ENCODE results near the gene SLC16A7.

The SLC16A7 gene

DNA sequence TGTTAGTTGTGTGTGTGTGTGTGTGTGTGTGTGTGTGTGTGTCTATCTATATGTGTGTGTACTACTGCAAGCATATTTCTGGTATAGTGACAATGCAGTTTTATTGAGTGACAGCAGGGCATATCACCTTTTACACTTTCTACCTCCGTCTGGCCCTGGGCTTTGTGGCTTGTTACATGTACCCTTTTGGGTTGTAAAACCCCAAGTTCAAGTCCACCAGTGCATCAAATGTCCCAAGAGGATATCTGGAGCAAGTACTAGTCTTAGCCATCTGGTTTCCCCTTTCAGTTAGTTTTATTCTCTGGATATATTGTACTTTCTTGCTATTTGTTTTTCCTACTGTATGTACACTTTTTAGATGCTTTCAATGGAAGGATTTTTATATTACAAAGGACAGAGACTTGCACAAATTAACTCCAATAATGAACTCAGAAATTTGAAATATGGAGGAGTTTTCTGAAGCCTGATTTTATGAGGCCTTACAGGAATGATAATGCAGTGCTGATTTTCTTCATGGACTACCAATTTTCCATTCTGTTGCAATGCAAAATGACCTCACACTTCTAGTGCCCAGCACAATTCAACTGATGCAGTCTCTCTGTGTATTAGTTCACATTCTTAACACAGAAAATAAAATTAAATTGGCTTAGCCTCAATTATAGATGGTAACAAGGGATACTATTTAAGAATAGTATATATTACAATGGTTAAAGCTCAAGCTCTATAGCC, 29.1 kb downstream of the SLC16A7 start:
- DNase-seq, result no peak

DNA sequence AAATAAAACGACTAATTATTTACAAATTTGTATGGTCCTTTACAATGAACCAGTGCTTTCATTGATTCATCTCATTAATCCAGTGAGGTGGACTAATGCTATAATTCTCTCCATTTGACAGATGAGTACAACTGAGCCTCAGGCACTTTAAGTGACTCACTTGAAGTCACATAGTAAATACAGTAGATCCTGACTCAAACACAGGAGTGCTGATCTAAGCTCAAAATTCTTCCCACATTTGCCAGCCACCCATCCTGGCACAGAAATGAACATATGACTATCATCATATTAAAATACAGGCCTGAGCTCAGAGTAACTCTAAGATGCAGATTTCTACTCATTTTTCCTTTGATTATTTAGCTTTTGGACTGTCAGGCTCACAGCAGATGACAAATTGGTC, 30.6 kb downstream of the SLC16A7 start:
- no peak for DNase-seq

DNA sequence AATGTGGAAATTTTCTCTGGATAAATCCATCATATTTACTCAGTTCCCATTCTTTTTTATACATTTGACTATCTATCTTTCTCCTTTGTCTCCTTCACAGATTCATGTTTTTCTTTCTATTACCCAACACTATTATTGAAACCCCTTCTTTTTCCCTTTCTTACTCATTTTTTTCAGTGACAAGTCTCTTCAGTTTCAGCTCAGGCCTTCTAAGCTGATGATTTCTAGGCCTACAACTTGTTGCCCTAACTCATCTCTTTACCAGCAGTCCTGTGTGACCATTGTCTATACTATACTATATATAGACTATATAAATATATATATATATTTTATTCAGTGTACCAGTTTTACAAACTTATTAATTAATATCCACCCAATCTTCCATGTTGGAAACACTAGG, 31.8 kb downstream of the SLC16A7 start:
- DNase-seq, result no peak

DNA sequence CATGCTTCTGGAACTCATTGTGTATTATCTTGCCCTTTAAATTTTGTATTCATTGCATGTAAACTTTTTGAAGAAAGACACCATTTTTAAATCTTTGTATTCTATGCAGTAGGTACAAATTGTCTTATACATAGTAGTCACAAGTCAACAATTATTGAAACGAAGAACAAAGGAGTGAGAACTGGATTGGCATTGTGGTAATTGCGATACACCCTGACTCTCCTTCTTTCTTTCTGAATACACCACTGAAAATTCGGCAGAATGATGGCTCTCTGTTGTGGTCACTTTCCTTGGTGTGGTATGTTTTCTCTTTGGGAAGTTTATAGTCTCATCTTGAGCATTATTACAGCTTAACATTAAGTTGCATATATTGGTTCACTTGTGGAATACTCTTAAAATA, 34.1 kb downstream of the SLC16A7 start:
- DNase-seq, result no peak

DNA sequence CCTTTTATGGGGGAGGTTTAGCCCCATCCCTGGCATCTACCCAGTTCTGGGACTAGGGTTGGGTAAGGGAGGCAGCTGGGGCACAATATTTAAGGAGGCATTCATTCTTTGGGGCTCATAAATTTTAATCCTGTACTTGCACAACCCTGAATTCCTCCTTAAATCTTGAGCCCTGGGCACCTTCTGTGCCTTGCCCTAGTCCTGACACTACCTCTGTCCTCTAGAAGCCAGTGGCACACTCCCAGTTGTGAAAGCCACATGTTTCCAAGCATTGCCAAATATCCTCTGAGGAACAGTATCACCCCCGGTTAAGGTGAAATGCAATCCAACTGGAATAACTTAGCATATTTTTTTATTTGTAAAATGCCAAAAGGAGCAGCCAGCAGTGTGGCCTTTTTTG, 36.6 kb downstream of the SLC16A7 start:
- DNase-seq, result no peak

DNA sequence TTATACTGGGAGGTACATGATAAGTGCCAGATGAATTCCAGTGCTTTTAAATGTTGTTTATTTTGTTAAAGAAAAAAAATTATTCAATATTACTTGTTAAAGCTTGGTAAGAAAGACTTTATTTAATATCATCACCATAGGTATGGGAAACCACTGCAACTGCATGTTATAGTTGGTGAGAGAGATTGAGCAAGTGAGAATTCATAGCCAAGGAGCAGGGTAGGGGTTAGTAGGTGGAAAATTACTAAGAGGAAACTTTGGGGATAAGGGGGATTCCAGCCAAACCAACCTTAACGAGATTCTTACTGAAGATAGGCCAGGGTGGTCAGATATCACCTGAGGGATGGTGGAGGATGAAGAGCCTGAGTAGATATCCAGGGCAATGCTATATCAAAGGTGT, 38.4 kb downstream of the SLC16A7 start:
- no peak for DNase-seq

DNA sequence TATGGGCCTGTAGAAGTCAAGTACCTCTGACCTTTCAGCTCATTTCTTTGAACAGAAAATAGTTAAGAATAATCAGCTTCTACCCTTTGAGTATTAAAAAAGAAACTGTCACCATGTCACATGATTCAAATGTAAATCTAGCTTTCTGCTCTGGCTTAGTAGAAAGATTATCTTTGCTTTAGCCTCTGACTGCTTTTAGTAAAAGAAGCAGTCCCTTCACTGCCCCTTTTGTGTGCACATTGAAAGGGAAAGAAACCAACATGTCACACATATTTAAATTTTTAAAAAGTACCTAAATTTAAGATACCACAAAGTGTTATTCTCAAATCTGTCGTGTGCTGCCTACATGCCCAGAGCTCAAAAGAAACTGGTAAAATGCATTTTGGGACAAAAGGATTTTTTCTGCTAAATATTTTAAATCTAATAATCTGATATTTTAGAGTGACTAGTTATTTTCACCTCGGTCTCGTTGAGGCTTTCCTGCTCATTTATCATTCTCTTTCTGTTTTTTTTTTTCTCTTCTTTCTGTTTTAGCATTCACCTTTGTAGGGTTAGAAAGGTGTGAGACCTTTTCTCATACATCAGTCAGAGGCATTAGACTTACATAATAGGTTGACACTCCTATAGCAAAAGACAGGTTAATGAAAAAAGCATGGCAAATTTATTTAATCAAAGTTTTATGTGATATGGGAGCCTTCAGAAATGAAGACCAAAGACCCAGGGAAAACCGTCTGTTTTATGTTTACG, 41.3 kb downstream of the SLC16A7 start:
- no peak for DNase-seq

DNA sequence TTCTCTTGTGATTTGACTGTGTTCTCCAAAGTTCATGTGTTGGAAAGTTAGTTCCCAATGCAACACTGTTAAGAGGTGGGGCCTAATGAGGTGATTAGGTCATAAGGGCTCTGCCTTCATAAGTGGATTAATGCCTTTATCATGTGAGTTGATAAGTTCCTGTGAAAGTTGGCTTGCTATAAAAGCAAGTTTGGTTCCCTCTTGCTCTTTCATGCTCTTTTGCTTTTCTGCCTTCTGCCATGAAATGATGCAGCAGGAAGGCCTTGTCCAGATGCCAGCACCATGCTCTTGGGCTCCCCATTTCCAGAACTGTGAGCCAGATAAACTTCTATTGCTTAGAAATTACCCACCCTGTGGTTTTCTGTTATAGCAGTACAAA, 41.9 kb downstream of the SLC16A7 start:
- DNase-seq, result no peak

DNA sequence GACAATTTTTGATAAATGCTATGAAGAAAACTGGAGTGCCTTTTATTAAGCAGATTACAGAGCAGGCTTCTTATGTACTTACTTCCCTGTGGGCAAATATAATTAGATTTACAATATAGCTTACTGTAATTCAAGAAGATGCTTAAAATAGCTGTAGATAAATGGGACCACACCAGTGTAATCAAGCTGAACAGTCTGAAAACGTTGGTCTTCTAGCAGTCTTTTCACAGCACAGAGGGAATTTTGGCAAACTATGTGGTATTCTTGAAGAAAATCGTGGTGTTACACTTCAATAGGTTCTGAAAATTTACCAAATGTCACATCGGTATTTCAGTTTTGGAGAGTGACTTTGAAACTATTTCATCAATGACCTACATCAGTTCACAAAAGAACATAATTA, 47.7 kb downstream of the SLC16A7 start:
- DNase-seq, result no peak

DNA sequence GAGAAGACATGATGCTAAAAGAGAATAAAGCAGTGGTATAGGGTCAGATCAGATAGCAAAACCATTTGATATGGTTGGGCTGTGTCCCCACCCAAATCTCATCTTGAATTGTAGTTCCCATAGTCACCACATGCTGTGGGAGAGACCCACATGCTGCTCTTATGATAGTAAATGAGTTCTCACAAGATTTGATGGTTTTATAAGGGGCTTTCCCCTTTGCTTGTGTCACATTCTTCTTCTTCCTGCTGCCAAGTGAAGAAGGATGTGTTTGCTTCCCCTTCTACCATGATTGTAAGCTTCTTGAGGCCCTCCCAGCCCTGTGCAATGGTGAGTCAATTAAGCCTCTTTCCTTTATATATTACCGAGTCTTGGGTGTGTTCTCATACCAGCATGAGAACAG, 49.4 kb downstream of the SLC16A7 start:
- no peak for DNase-seq

DNA sequence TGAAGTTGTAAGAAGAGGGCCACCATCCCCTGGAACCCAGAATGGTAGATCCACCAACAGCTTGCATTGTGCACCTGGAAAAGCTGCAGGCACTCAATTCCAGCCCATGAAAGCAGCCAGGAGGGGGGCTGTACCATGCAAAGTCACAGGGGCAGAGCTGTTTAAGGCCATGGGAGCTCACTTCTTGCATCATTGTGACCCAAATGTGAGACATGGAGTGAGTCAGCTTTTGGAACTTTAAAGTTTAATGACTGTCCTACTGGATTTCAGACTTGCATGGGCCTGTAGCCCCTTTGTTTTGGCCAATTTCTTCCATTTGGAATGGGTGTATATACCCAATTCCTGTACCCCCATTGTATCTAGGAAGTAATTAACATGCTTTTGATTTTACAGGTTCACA, 50.8 kb downstream of the SLC16A7 start:
- no peak for DNase-seq

DNA sequence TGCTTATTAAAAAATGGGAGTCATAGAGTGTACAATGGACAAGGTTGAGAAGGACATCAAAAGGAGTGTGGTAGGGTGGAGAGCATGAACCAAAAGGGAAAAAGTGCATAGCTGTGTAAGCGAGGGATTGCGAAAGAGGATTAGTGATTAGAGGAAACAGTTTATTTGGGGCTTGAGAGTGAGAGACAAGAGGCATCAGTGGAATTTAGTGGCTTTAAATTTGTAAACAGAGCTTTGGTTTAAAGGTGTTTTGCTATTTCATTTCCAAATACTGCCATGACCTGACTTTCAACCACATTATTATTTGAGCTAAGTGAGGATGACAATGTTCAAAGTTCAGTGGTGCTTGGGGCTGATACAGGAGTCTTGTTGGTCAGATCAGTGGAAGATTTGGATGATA, 53.4 kb downstream of the SLC16A7 start:
- no peak for DNase-seq

DNA sequence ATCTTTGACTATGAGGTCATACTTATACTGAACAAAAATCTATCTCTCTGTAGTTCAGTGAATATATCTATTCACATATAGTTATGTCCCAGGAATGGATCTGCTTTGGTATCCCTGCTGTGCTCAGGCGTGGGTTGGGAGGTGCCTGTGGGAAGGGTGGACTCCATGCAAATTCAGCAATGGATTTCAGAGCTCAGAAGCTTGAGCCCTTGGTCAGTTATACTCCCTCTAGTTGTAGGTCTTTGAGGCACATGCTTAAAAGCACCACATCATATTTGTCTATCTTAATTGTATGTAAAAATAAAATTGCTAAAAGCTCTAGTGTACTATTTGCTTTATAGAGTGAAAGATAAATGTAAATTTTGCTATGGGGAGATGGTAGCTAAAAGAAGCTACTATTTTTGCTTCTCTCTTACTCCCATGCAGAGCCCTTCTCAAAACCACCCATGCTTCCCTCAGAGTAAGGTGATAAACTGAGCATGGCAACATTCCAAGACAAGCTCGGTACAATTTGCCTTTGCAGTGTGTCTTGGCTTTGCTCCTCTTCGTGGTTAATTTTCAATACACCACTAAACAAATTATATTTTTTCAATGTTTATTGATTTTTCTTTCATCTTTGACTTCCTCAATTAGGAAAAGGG, 54.9 kb downstream of the SLC16A7 start:
- DNase-seq, result no peak

DNA sequence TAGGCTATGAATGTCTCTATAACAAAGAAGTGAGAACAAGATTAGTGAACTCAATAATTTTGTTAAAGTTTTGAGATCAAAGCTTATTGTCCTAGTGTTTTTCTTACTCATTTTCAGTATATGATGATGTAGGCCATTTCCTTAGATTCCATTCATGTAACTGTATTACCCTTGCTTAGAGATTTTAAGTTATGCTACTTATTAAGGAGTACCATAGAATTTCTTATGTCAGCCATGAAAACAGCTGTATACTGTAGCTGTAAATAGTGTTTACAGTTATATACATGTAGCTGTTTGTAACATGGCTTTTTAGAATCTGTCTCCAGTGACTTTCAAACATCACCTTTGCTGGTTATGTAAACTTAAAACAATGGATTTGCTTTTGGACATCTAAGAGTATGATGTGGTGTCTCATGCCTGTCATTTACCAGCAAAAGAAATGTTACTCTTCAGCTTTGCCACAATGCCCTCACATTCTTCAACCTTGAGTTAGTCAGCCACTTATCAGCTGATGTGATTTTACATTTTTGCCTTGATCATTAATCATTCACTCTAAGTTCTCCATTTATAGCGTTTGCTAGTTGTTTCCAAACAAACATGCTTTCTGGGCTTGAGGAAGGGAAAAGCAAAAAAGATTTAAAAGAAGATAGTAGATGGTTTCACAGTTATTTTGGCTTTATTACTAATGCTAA, 55.5 kb downstream of the SLC16A7 start:
- DNase-seq, result no peak

DNA sequence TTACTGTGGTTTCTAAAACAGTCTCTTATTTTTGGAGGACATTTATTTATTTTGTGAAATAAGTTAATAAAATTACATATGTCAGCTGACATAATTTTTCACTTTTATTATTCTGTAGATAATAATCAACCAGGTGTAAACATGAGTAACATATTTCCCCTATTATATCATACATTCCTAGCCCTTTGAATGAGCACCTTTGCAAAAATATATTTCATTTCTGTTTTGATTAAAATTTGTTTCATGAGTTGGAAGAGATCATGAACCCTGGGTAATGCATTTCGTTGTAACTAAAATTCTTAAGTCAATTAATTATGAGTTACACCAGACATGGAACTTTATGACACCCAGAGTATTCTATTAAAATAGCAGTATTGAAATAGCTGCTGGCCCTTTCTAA, 56.3 kb downstream of the SLC16A7 start:
- DNase-seq, result no peak

DNA sequence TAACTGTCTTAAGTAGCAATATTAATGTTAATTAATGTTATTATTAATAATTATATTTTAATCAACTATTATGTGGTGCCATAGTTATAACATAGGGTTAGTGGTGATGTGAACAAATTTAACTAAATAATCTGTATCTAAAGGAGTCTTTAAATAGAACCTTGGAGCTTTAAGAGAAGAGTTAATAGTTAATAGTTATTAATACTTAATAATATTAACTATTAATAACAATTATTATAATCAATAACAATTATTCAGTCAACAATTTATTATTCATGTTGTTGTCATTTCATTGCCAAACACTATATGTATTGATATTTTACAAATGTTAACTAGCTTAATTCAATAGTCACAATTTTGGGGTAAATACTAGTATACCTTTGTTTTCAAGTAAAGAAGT, 58.2 kb downstream of the SLC16A7 start:
- DNase-seq, result no peak

DNA sequence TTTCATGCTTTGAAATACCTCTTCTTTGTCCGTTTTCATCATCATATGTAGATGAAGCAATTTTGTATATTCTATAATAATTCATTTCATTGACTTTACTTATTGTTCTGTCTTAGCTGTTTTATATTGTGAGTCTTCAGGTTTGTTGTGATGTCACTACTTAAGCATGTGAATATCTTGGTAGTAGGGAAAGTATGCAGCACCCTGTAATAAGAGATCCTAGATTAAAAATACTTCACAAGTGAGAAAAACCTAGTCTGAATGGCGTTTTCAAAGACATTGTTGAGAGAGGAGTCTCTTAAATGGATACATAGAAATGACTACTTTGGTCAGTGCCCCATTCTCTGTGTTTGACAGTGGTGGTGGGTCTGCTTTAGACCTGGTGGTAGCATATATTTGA, 61.4 kb downstream of the SLC16A7 start:
- no peak for DNase-seq

DNA sequence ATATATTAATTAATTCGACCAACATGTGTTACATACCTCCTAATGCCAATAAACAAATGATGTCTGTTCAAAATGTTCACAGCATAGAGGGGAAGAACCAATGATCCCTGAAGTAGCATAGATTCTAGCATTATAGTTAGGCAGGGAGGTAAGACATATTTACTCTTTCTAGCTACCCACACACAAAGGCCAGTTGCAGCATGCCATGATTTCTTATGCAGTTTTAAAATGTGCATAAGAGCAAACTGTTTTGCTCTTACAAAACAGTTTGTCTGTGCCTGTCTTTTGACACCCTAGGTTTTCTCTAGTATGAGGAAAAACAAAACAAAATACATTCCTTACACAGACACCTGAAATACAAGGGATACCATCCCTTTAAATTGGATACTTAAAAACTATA, 61.9 kb downstream of the SLC16A7 start:
- DNase-seq, result no peak

DNA sequence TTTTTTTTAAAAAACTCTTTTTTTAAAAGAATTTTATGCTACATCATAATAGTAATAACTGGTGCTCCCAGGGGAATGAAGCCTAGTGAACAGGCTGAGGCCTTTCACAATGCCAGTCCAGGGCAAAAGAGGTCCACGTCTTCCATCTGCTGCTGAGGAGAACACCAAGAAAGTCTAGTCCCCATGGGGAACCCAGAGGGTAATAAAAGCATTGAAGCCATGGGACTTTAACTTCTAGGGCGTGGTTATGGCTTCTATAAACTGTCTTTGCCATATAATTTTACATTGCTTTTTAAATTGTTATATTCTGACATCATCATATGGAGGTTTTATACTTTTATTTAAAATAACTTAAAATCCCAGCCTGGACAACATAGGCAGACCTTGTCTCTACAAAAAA, 64.3 kb downstream of the SLC16A7 start:
- no peak for DNase-seq

DNA sequence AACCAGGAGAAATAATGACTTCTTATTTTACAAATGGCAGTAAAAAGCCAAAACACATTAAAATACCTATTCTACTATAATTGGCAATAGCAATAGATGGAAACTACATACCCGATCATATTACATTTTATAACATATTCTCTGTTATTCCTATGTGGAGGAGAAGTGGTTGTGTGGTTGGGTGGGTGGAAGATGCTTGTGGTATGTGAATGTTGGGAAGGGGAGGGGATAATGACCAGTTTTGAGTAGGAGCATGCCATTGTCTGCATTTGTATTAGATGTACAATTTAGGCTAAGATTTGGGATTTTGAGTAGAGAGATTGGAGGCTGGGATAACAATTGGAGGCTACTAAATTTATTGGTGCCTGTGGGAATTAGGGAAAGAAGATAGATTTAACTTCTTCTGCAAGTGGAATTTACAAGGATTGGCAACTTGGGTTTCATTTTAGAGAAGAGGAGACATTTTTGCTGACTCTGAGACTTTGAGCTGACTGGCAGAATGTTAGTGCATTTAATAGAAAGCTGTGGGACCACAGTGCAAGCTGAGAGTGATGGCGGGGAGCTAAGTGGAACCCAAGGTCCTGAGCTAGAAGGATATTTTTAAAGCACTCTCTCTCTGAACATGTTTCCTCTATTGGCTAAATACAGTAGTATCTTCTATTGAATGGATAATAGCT, 65.2 kb downstream of the SLC16A7 start:
- DNase-seq, result no peak

DNA sequence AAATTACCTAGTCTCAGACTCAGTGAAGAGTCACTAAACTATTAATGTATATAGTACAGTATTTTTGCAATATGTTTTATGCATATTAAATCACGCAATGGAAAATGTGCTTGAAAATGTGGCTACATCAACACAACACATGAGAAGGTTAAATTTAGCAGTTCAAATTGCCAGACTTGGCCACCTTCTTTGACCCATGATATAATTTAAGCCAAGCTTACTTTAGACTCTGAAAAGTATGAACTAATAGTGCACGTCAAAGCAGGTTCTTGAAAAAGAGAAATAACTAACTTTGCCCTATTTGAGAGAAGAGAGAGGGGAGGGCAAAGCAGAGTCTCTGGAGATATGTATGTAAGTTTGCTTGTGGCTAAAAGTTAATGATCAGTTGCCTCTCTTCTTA, 68.7 kb downstream of the SLC16A7 start:
- DNase-seq, result no peak

DNA sequence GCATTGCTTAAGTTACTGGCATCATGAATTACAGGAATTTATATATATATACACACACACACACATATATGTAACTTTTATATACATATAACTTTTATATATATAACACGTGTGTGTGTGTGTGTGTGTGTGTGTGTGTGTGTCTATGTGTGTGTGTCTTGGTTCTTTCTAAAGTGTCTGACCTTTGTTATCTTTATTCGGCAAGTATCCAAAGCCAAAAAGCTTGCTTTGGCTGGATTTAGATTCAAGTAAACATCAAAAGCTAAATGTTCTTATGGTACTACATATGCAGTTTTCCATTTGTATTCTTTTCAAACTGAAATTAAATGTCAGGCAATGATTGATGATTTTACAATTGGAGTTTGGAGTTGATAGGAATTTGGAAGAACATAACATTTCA, 69.9 kb downstream of the SLC16A7 start:
- no peak for DNase-seq

DNA sequence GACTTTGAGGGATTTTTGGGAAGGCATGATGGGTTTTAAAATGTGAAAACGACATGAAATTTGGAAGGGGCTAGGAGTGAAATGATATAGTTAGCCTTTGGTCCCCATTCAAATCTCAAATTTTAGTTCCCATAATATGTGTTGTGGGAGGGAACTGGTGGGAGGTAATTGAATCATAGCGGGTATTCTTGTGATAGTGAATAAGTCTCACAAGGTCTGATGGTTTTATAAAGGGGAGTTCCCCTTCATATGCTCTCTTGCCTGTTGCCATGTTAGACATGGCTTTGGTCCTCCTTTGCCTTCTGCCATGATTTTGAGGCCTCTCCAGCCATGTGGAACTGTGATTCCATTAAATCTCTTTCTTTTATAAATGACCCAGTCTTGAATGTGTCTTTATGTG, 72.8 kb downstream of the SLC16A7 start:
- DNase-seq, result no peak
